Gastrocnemius medialis (tissue), 4 donors: ENCODE measurements around the gene RMND1.

Experiments
- POLR2A ChIP-seq, 2 donors: fragments of 450-650 bp; IDR thresholded peaks; one replicate each; pipeline ENCODE4 v1.6.1; 2017; ENCODE audit warnings: antibody characterized with exemption in 2 of 2, mild to moderate bottlenecking in 2 of 2, moderate library complexity in 2 of 2
- TF ChIP-seq, protein P1 (sequence below), 5 experiments: fragments of 450-650 bp in 3 of 5; fragments of 200-600 bp in 2 of 5; sonication (generic) in 2 of 5; IDR thresholded peaks in 4 of 5; conservative IDR thresholded peaks in 1 of 5; 1 replicate in 4 of 5; 2 replicates in 1 of 5; pipeline ENCODE4 v1.5.1; 2016 to 2019; ENCODE audit warnings: antibody characterized with exemption in 5 of 5, mild to moderate bottlenecking in 3 of 5, moderate library complexity in 3 of 5

DNA sequence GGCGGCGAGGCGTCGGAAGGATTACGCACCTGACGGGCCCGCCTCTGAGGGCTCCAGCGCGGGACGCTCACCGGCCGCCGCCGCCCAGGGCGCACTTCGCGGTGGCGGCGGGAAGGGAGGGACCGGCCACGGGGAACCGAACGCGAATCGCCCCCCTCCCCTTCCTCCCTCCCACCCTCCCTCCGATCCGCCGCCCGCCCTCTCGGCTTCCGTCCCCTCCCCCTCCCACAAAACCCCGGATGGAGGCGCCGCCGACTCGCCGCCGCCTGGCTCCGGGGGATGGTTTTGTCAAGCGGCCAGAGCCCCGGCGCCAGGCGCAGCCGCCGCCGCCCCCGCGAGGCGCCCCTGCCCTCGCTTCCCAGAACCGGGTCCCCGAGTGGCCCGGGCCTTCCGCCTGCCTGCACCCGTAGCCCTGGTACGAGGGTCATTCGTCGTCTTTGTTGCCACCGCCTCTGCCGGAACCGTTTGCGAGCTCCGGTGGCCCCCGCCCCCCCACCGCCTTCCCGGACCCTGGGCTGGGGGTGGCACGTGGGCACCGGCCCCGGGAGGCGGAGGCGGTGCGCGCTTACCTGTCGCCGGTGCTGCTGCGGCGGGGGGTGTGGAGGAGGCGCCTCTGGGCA lies 61.0 kb downstream of the RMND1 start:
- TF ChIP-seq, protein P1, sequence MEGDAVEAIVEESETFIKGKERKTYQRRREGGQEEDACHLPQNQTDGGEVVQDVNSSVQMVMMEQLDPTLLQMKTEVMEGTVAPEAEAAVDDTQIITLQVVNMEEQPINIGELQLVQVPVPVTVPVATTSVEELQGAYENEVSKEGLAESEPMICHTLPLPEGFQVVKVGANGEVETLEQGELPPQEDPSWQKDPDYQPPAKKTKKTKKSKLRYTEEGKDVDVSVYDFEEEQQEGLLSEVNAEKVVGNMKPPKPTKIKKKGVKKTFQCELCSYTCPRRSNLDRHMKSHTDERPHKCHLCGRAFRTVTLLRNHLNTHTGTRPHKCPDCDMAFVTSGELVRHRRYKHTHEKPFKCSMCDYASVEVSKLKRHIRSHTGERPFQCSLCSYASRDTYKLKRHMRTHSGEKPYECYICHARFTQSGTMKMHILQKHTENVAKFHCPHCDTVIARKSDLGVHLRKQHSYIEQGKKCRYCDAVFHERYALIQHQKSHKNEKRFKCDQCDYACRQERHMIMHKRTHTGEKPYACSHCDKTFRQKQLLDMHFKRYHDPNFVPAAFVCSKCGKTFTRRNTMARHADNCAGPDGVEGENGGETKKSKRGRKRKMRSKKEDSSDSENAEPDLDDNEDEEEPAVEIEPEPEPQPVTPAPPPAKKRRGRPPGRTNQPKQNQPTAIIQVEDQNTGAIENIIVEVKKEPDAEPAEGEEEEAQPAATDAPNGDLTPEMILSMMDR (IDR thresholded peaks at IDR 0.05 in 4 of 5, conservative IDR thresholded peaks at IDR 0.05 in 1 of 5), result peak in 1 of 5 experiments; percentile 16
- peak in 1 of 2 donors; percentile 33 for TF ChIP-seq POLR2A (IDR thresholded peaks at IDR 0.05)
